Caco-2 (cell line): Measurements from ENCODE around the gene KBTBD8. TPM values are rescaled to one million over a fixed set of nuclear protein-coding genes. Genes with fewer than 3 reads are reported as not detected.
A peak's percentile ranks its signal among the peaks of the same experiment; 100 is the strongest.

ENCODE experiments used
- BruUV-seq: library from RNA; stranded (reverse); fragments of 400-500 nt; replicated peaks from 2 replicates; lab custom pipeline; 2021; lab: Mats Ljungman, UMichigan
- CTCF ChIA-PET: fragments of 300-600 bp; sonication (Branson Sonifier 250); formaldehyde crosslinking; loops from one replicate; lab custom pipeline; 2022; ENCODE audit warnings: antibody characterized with exemption; lab: Charles Lee
- POLR2A ChIA-PET: fragments of 300-600 bp; sonication (Branson Sonifier 250); formaldehyde crosslinking; loops from one replicate; lab custom pipeline; 2022; ENCODE audit warnings: antibody characterized with exemption; lab: Charles Lee
- DNase-seq, 2 experiments: peaks; one replicate each; pipeline versions ENCODE4 v3.0.0 to v3.0.0-alpha.2; 2020 to 2022
- H3K27me3 ChIP-seq: replicated peaks from 2 replicates; pipeline ENCODE4 v1.6.0; 2011; ENCODE audit warnings: low read length; ENCODE audit not compliant: control insufficient read depth, insufficient read depth
- H3K36me3 ChIP-seq: 2 replicates; pipeline ENCODE4 v1.5.1; 2011; ENCODE audit warnings: low read length; ENCODE audit not compliant: control insufficient read depth, insufficient read depth
- H3K4me1 ChIP-seq: fragments of 250-450 bp; sonication (Bioruptor Pico); 2 replicates; pipeline ENCODE4 v1.5.1; 2020; ENCODE audit warnings: mild to moderate bottlenecking
- H3K4me3 ChIP-seq: 2 replicates; pipeline ENCODE4 v1.5.1; 2011; ENCODE audit warnings: low read depth, mild to moderate bottlenecking, control low read depth, low read length
- H3K9me3 ChIP-seq: fragments of 250-450 bp; sonication (Bioruptor Pico); 2 replicates; pipeline ENCODE4 v1.5.1; 2020; ENCODE audit warnings: mild to moderate bottlenecking, moderate library complexity
- H3K27ac Mint-ChIP-seq: one replicate; pipeline ENCODE4 v1.8.0; 2022; ENCODE audit warnings: mixed read lengths; ENCODE audit not compliant: unreplicated experiment
- H3K27me3 Mint-ChIP-seq: one replicate; pipeline ENCODE4 v1.8.0; 2022; ENCODE audit warnings: mixed read lengths; ENCODE audit not compliant: insufficient read depth, unreplicated experiment
- H3K36me3 Mint-ChIP-seq: one replicate; pipeline ENCODE4 v1.8.0; 2022; ENCODE audit warnings: mild to moderate bottlenecking, mixed read lengths; ENCODE audit not compliant: insufficient read depth, unreplicated experiment
- H3K4me1 Mint-ChIP-seq: one replicate; pipeline ENCODE4 v1.8.0; 2022; ENCODE audit warnings: low read depth, mixed read lengths; ENCODE audit not compliant: unreplicated experiment
- H3K4me3 Mint-ChIP-seq: one replicate; pipeline ENCODE4 v1.8.0; 2022; ENCODE audit warnings: mild to moderate bottlenecking, moderate library complexity, mixed read lengths; ENCODE audit not compliant: unreplicated experiment
- H3K9me3 Mint-ChIP-seq: one replicate; pipeline ENCODE4 v1.8.0; 2022; ENCODE audit warnings: mixed read lengths; ENCODE audit not compliant: unreplicated experiment
- intact Hi-C: fragments of 100-400 bp; cut with micrococcal nuclease; formaldehyde crosslinking; loops from one replicate; pipeline ENCODE4 v1.10.0; 2022; ENCODE audit not compliant: unreplicated experiment
- total RNA-seq: library from RNA; stranded (reverse); gene quantifications from 2 replicates; pipeline ENCODE4 v1.2.3, GENCODE V29; 2022
- TF ChIP-seq, protein P1 (sequence below), 2 experiments: fragments of 200-600 bp in 1 of 2; IDR thresholded peaks; 1 replicate in 1 of 2; 2 replicates in 1 of 2; pipeline versions ENCODE4 v1.5.1 to v1.8.0; 2011 to 2022; ENCODE audit warnings: antibody characterized with exemption in 1 of 2, control low read depth in 1 of 2, inconsistent platforms in 1 of 2, low read depth in 1 of 2, low read length in 1 of 2, mild to moderate bottlenecking in 1 of 2, moderate library complexity in 1 of 2; ENCODE audit not compliant: insufficient read depth in 1 of 2, severe bottlenecking in 1 of 2, unreplicated experiment in 1 of 2

Gene KBTBD8
- total RNA-seq, 1 experiment from 2014 or later: 6.8 TPM

GRCh38 chr3:66991459-66991858 is 6.6 kb upstream of the KBTBD8 start:
- H3K4me1 ChIP-seq: no peaks in the 10 kb centered on the region
- Mint-ChIP-seq H3K36me3 (no peaks in the 10 kb centered on the region), H3K27ac (no peak overlapping the region), H3K9me3 (no peaks in the 10 kb centered on the region), H3K27me3 (no peaks in the 10 kb centered on the region), H3K4me1 (no peaks in the 10 kb centered on the region), H3K4me3 (no peak overlapping the region)
- no TSS peak for BruUV-seq
- no peaks in the 10 kb centered on the region for H3K27me3 ChIP-seq
- CTCF ChIA-PET: interaction anchor here (1.1 to 1.3 kb wide), 2 partner anchors 19 to 53 kb away, joined by 5 to 8 read pairs; no protein-coding TSS in a partner anchor
- no peak overlapping the region for H3K4me3 ChIP-seq
- H3K9me3 ChIP-seq: no peaks in the 10 kb centered on the region
- TF ChIP-seq, protein P1, sequence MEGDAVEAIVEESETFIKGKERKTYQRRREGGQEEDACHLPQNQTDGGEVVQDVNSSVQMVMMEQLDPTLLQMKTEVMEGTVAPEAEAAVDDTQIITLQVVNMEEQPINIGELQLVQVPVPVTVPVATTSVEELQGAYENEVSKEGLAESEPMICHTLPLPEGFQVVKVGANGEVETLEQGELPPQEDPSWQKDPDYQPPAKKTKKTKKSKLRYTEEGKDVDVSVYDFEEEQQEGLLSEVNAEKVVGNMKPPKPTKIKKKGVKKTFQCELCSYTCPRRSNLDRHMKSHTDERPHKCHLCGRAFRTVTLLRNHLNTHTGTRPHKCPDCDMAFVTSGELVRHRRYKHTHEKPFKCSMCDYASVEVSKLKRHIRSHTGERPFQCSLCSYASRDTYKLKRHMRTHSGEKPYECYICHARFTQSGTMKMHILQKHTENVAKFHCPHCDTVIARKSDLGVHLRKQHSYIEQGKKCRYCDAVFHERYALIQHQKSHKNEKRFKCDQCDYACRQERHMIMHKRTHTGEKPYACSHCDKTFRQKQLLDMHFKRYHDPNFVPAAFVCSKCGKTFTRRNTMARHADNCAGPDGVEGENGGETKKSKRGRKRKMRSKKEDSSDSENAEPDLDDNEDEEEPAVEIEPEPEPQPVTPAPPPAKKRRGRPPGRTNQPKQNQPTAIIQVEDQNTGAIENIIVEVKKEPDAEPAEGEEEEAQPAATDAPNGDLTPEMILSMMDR (IDR thresholded peaks at IDR 0.05; ENCODE audit: insufficient read depth in 1 of 2, low read depth in 1 of 2, low read length in 1 of 2, severe bottlenecking in 1 of 2, unreplicated experiment in 1 of 2): no peak
- intact Hi-C loops: no loop called here
- POLR2A ChIA-PET: no interaction called here
- DNase-seq: no peak
- H3K36me3 ChIP-seq: no peaks in the 10 kb centered on the region

DNA sequence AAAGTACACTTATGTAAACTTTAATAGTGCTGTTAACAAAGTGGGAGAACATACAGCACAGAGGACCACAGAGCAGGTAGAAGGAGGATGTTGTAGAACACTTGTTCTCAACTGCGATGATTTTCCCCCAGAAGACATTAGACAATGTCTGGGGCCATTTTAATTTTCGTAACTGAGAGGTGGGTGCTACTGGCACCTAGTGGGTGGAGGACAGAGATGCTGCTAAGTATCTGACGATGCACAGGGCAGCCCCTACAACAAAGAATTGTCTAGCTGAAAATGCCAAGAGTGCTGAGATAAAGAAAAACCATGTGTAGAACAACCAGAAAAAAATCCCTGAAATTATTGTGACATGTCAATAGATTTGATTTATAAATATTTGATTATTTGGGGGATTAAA is 5.0 kb upstream of the KBTBD8 start:
- ChIA-PET POLR2A (no interaction called here), CTCF (no interaction called here)
- TF ChIP-seq, protein P1 (IDR thresholded peaks at IDR 0.05; ENCODE audit: insufficient read depth in 1 of 2, low read depth in 1 of 2, low read length in 1 of 2, severe bottlenecking in 1 of 2, unreplicated experiment in 1 of 2): peak in 1 of 2 experiments; percentile 8
- intact Hi-C loops: no loop called here
- Mint-ChIP-seq H3K4me3 (no peak overlapping the region), H3K4me1 (no peaks in the 10 kb centered on the region), H3K36me3 (no peaks in the 10 kb centered on the region), H3K9me3 (no peaks in the 10 kb centered on the region), H3K27ac (no peak overlapping the region), H3K27me3 (no peaks in the 10 kb centered on the region)
- H3K4me3 ChIP-seq: no peak overlapping the region
- H3K36me3 ChIP-seq: no peaks in the 10 kb centered on the region
- H3K27me3 ChIP-seq: no peaks in the 10 kb centered on the region
- DNase-seq: no peak
- BruUV-seq: no TSS peak
- H3K9me3 ChIP-seq: no peaks in the 10 kb centered on the region
- no peaks in the 10 kb centered on the region for H3K4me1 ChIP-seq

- H3K4me3 Mint-ChIP-seq: no peak overlapping the region
- no peaks in the 10 kb centered on the region for H3K9me3 Mint-ChIP-seq
- no peaks in the 10 kb centered on the region for H3K36me3 Mint-ChIP-seq
- H3K36me3 ChIP-seq: no peaks in the 10 kb centered on the region
- ChIA-PET POLR2A (no interaction called here), CTCF (no interaction called here)
- intact Hi-C loops: no loop called here
- no peak overlapping the region for H3K27ac Mint-ChIP-seq
- TF ChIP-seq, protein P1 (IDR thresholded peaks at IDR 0.05; ENCODE audit: insufficient read depth in 1 of 2, low read depth in 1 of 2, low read length in 1 of 2, severe bottlenecking in 1 of 2, unreplicated experiment in 1 of 2): no peak
- no peaks in the 10 kb centered on the region for H3K27me3 ChIP-seq
- DNase-seq: no peak
- no peaks in the 10 kb centered on the region for H3K4me1 ChIP-seq
- no peaks in the 10 kb centered on the region for H3K4me1 Mint-ChIP-seq
- no peak overlapping the region for H3K4me3 ChIP-seq
- H3K27me3 Mint-ChIP-seq: no peaks in the 10 kb centered on the region
- no TSS peak for BruUV-seq
- H3K9me3 ChIP-seq: no peaks in the 10 kb centered on the region
Measured at GRCh38 chr3:66994588-66994987, 3.5 kb upstream of the KBTBD8 start.
